NCI-H748 (cell line): ENCODE data around the gene RYR2.

ENCODE experiments used
- DNase-seq: peaks from one replicate; lab custom pipeline; 2025; ENCODE audit not compliant: unreplicated experiment; lab: John Stamatoyannopoulos, UW

The RYR2 gene

GRCh38 chr1:237640011-237640671 lies 598.2 kb downstream of the RYR2 start:
- DNase-seq = no peak

DNA sequence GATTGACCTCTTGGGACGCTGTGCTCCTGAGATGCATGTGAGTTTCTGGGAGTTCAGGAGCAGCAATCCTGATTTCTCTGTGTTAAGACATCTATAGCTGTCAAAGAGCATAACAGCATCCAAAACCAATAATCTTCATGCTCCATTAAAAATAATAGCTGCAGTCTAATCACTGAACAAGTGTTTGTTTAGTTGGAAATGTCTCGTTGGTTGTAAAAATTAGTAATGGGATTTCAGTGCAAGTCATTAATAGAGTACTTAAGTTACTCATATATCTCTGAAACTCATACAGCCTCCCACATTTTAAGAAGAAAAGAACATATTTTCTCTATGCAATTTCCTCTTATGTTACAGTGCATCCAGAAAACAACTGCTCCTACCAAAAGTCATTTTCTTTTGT lies 599.0 kb downstream of the RYR2 start:
- no peak for DNase-seq

GRCh38 chr1:237650809-237651208 lies 608.8 kb downstream of the RYR2 start:
- no peak for DNase-seq

GRCh38 chr1:237655778-237656177 lies 613.8 kb downstream of the RYR2 start:
- no peak for DNase-seq

DNA sequence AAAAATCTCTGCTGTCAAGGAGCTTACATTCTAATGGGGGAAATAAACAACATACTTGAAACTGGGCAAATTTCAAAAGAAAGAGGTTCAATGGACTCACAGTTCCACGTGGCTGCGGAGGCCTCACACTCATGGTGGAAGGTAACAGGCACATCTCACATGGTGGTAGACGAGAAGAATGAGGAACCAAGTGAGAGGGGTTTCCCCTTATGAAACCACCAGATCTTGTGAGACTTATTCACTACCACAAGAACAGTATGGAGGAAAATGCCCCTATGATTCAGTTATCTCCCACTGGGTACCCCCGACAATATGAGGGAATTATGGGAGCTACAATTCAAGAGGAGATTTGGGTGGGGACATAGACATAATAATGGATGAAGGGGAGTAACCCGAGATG lies 622.4 kb downstream of the RYR2 start:
- no peak for DNase-seq

DNA sequence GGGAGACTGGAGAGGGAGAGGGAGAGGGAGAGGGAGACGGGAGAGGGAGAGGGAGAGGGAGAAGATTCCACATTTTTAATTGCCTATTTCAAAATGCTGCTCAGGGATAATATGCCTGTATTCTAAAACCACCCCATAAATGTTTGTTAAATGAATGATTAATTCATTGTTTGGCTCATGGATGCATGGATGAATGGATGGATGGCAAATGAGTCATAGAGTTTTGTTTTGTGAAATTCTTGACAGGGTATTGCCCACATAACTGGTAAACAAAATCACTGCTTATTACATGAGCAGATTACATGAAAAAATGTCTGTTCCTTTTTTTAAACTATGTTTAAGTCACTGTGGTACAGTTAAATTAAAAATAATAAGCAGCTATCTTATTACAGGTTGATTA lies 628.3 kb downstream of the RYR2 start:
- DNase-seq = no peak

DNA sequence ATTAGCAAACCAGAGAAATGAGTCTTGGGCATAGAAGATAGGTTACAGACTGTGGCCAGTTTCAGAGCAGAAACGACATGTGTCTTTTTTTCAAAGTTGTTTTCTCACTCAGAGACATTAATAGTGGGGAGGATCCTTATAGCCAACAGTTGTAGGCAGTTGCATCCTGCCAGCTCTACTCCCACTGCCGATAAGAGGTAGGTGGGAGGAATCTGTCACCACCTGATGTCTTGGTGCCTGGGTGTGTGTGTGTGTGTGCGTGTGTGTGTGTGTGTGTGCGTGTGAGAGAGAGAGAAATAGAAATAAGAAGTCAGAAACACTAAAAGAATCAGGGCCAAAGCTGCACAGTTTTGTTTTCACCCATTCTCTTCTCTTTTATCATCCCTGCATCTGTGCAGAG lies 629.3 kb downstream of the RYR2 start:
- DNase-seq = no peak

GRCh38 chr1:237671935-237672334 lies 630.0 kb downstream of the RYR2 start:
- no peak for DNase-seq

GRCh38 chr1:237672748-237673147 lies 630.8 kb downstream of the RYR2 start:
- peak; percentile 2 for DNase-seq

GRCh38 chr1:237673631-237674030 lies 631.6 kb downstream of the RYR2 start:
- DNase-seq = no peak

DNA sequence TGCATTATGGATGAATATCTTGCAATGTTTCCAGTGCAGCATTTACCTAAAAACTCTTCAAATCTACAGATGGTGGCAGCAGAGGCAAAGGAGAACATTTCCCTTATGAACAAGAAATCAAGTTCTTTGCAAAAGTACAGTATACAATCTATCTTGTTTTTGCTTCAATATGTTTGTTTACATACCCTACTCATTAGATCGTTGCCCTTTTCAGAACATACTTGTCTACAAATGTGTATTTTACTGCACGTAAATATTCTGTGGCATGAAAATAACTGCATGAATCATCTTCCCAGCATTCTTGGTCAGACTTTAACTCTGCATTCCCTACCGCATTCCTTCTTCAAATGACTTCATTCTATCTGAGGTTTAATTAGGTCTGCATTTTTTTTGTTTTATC lies 636.0 kb downstream of the RYR2 start:
- DNase-seq = no peak

DNA sequence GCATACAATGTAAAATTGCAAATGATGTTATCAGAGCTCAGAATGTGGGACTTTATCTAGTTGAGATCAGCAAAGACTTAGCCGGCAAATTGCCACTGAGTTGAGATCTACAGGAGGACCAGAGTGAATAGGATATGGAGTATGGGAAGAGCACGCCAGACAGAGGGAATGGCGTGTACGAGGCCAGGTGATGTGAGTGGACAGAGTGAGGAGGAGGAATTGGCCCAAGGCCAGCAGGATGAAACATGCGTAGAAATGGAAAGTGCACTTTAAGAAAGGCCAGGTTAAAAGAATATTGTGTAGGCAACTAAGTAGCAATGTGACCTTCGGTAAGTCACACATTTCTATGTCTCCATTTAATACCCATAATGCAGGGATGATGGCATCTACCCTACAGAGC lies 637.7 kb downstream of the RYR2 start:
- DNase-seq = no peak

- DNase-seq = no peak
These were observed 639.2 kb downstream of the RYR2 start for GRCh38 chr1:237681210-237681609.

DNA sequence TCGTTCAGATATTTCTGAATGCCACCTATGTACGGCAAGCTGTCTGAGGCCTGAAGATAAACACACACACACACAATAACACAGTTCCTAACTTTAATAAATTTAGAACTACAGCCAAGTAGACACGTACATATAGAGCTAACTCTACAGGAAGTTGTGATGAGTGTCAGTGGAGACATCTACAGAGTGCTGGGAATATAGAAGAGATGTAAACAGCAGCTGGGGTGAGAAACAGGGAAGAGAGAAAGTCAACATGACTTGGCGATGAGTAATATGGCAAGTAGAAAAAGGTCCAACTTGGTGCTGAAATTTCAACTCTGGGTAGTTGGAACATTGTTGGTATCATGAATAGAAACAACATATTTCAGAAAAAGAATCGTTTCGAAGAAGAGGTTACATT lies 642.3 kb downstream of the RYR2 start:
- no peak for DNase-seq

DNA sequence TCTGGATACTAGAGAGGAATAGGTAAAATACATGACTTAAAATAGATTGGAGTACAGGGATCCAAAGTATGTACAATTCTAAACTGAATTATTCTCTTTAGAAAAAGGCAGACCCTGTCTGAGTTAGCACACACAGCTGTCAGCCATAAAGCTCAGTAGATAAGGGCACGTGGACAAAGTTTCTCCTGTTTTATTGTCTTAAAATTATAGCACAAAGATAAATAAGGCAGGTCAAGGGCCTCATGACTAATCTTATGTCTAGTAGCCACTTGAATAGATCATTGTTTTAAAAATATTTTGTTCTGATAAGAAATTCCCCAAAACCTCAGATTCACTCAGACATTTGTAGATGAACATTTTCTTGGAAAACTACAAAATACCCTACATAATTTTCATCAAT lies 643.6 kb downstream of the RYR2 start:
- no peak for DNase-seq

- no peak for DNase-seq
These were observed 645.8 kb downstream of the RYR2 start for GRCh38 chr1:237687804-237688203.

GRCh38 chr1:237690656-237691055 lies 648.7 kb downstream of the RYR2 start:
- DNase-seq = no peak

DNA sequence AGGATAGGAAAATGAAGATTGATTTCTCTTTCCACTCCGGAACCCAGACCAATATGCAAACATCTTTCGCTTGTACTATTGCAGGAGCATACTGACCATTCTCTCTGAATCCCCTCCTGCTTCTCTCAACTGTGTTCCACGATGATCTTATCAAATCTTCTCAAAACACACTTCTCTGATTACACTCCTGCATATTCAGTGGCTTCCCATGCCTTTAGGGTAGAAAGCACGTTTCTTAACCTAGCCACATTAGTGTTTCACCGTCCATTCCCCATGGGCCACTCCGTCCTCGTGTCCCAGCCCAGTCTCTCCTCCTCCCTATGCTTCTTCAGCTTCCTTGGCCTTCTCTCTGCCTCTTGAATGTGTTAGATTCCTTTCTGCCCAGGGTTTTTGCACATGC lies 650.3 kb downstream of the RYR2 start:
- DNase-seq = no peak

- DNase-seq = no peak
These were observed 653.9 kb downstream of the RYR2 start for GRCh38 chr1:237695878-237696277.

GRCh38 chr1:237700181-237700580 lies 658.2 kb downstream of the RYR2 start:
- no peak for DNase-seq

DNA sequence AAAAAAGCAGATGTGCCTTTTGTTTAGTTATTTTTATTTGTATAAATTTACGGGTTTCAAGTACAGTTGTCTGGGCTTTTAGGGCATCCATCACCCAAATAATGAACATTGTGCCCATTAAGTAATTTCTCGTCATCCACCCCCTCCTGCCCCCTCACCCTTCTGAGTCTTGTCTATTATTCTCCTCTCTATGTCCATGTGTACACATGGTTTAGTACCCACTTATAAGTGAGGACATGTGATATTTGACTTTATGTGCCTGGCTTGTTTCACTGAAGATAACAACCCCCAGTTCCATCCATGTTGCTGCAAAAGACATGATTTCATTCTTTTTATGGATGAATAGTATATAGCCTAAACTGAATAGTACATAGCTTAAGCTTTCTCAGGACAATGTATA lies 659.5 kb downstream of the RYR2 start:
- DNase-seq = peak; percentile 15

DNA sequence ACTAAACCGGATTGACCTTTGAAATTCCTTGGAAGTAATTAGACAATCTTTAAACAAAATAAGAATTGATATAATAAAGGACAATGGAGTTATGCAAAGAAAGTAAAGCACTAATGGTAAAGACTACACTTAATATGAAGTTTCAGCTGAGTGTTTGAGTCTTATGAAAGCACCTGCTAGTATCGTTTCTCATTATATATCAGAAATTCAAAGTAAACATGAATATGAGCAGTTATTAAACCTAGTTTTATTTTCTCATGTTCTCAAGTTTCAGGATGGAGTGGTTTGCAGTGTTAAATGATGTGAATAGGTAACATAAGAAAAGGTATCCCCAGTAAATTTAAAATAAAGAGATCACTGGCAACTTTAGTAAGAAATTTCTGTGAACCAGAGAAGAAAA lies 660.2 kb downstream of the RYR2 start:
- DNase-seq = no peak

GRCh38 chr1:237705462-237705861 lies 663.5 kb downstream of the RYR2 start:
- no peak for DNase-seq

- DNase-seq = no peak
These were observed 667.4 kb downstream of the RYR2 start for GRCh38 chr1:237709355-237709754.
